K562 (cell line): Measurements from ENCODE around the gene TRAF1. TPM values are rescaled to one million over a fixed set of nuclear protein-coding genes. Genes with fewer than 3 reads are reported as not detected.

Experiments used
- ARHGAP35 ChIP-seq: fragments of 450-650 bp; IDR thresholded peaks from 2 replicates; pipeline ENCODE4 v1.6.1; 2018; ENCODE audit not compliant: partially characterized antibody
- ATF3 ChIP-seq, 2 experiments: fragments of 450-650 bp in 1 of 2; sonication (generic) in 1 of 2; formaldehyde crosslinking in 1 of 2; IDR thresholded peaks in 1 of 2; conservative IDR thresholded peaks in 1 of 2; 2 replicates each; pipeline versions ENCODE4 v1.6.1 to v1.8.1; 2016 to 2023; ENCODE audit warnings: mild to moderate bottlenecking in 2 of 2, moderate library complexity in 2 of 2, inconsistent platforms in 1 of 2, missing genetic modification reagents in 1 of 2
- BRCA1 ChIP-seq, 2 experiments: fragments of 450-650 bp in 1 of 2; sonication (generic) in 1 of 2; formaldehyde crosslinking in 1 of 2; IDR thresholded peaks; 2 replicates each; pipeline versions ENCODE4 v1.5.0 to v1.6.1; 2017 to 2020; ENCODE audit warnings: mild to moderate bottlenecking in 1 of 2, missing genetic modification reagents in 1 of 2
- CCAR2 ChIP-seq: fragments of 200-400 bp; formaldehyde crosslinking; IDR thresholded peaks from 2 replicates; pipeline ENCODE4 v1.6.1; 2017; ENCODE audit warnings: mild to moderate bottlenecking, low read depth, low read length
- MAFK ChIP-seq: IDR thresholded peaks from 2 replicates; pipeline ENCODE4 v1.6.1; 2011; ENCODE audit warnings: low read length, improper control_type of control experiment
- MXI1 ChIP-seq: IDR thresholded peaks from 2 replicates; pipeline ENCODE4 v1.6.1; 2011; ENCODE audit warnings: low read depth, mild to moderate bottlenecking, improper control_type of control experiment, low read length
- NFYB ChIP-seq: IDR thresholded peaks from 2 replicates; pipeline ENCODE4 v1.6.1; 2011; ENCODE audit warnings: mild to moderate bottlenecking, moderate library complexity; ENCODE audit not compliant: insufficient read length; ENCODE audit errors: extremely low read depth
- SMAD2 ChIP-seq: fragments of 150-350 bp; IDR thresholded peaks from 2 replicates; pipeline ENCODE4 v1.6.1; 2014; ENCODE audit warnings: low read depth, mild to moderate bottlenecking, low read length
- ZBTB2 ChIP-seq: fragments of 450-650 bp; IDR thresholded peaks from 2 replicates; pipeline ENCODE4 v1.6.1; 2016; ENCODE audit warnings: antibody characterized with exemption
- ZBTB34 ChIP-seq: fragments of 250-450 bp; sonication (Bioruptor Pico); IDR thresholded peaks from 2 replicates; pipeline ENCODE4 v1.8.0; 2021; ENCODE audit warnings: mild to moderate bottlenecking, moderate library complexity
- ZKSCAN1 ChIP-seq: fragments of 150-350 bp; IDR thresholded peaks from 2 replicates; pipeline ENCODE4 v1.6.1; 2016; ENCODE audit warnings: low read depth, low read length
- ZNF384 ChIP-seq: IDR thresholded peaks from 2 replicates; pipeline ENCODE4 v1.6.1; 2012; ENCODE audit warnings: low read depth, low read length, improper control_type of control experiment
- polyA plus RNA-seq, 8 experiments: library from polyadenylated mRNA; depleted of rRNA in 4 of 8; stranded (reverse) in 5 of 8; unstranded in 3 of 8; fragments of >200 nt; fragmentation: Nextera tagmentation in 2 of 8; fragmentation: Illumina TruSeq in 1 of 8; extraction: Ambion mirVana in 2 of 8; extraction: Trizol in 1 of 8; gene quantifications; 2 replicates each; pipeline versions ENCODE4 v1.2.1 to v1.2.3, GENCODE V29; 2011 to 2014; ENCODE audit warnings: inconsistent platforms in 1 of 8, missing spikeins in 1 of 8
- total RNA-seq, 7 experiments: library from RNA; depleted of rRNA in 6 of 7; stranded (reverse); fragments of >200 nt in 6 of 7; fragmentation: Illumina TruSeq in 2 of 7; extraction: Trizol in 2 of 7; gene quantifications; 2 replicates each; pipeline versions ENCODE4 v1.2.1 to v1.2.3, GENCODE V29; 2011 to 2021; ENCODE audit warnings: low replicate concordance in 1 of 7

Gene TRAF1
- total and polyA plus RNA-seq, 9 of the 15 experiments (the other 6 are each of a cell fraction or from before 2014, with no cell fraction given): 0.01 to 1.1 (median 0.04) TPM; not detected in 2

GRCh38 chr9:120868676-120869359 lies 57.8 kb downstream of the TRAF1 start (continued):
- TF ChIP-seq ZKSCAN1: peak; percentile 65; the same call in 1 of the 2 replicates
- TF ChIP-seq NFYB: no peak
- TF ChIP-seq MAFK: peak; percentile 25; the same call in 1 of the 2 replicates
- no peak for TF ChIP-seq ZBTB34 (CRISPR knock-in tag)
- TF ChIP-seq SMAD2: 0 out of 2 replicates have a peak, but pooled peaks have one; percentile 46
- TF ChIP-seq MXI1: no peak; the same call in 1 of the 2 replicates
- no peak for TF ChIP-seq ARHGAP35
- TF ChIP-seq CCAR2: no peak
- TF ChIP-seq ZNF384: peak; percentile 53; the same call in 1 of the 2 replicates
- TF ChIP-seq ZBTB2: no peak
- TF ChIP-seq BRCA1 (IDR thresholded peaks at IDR 0.05): no peak
- no peak for TF ChIP-seq BRCA1 (CRISPR knock-in tag; IDR thresholded peaks at IDR 0.05)
- TF ChIP-seq ATF3 (IDR thresholded peaks at IDR 0.05): no peak
- TF ChIP-seq ATF3 (CRISPR knock-in tag; conservative IDR thresholded peaks at IDR 0.05): peak; percentile 93
